SK-N-MC (cell line): ENCODE results near the gene ANTXR1.

Source experiments
- DNase-seq: peaks from one replicate; pipeline ENCODE4 v3.0.0-alpha.2; 2011; ENCODE audit warnings: low read depth, low spot score
- H3K27ac ChIP-seq: fragments of 200-600 bp; sonication (generic); 2 replicates; pipeline ENCODE4 v1.5.1; 2016; ENCODE audit warnings: mixed run types
- H3K36me3 ChIP-seq: fragments of 200-600 bp; sonication (generic); 2 replicates; pipeline ENCODE4 v1.6.1; 2017; ENCODE audit warnings: antibody characterized with exemption, low read length, mixed read lengths; ENCODE audit not compliant: insufficient read depth
- H3K4me3 ChIP-seq: fragments of 200-600 bp; sonication (generic); 2 replicates; pipeline ENCODE4 v1.5.1; 2016
- H3K9ac ChIP-seq: fragments of 200-600 bp; sonication (generic); 2 replicates; pipeline ENCODE4 v1.8.0; 2017; ENCODE audit warnings: mixed run types, mixed read lengths; ENCODE audit not compliant: insufficient read length
- H3K9me3 ChIP-seq: fragments of 200-600 bp; sonication (generic); 2 replicates; pipeline ENCODE4 v1.6.1; 2017; ENCODE audit warnings: low read depth, mild to moderate bottlenecking, antibody characterized with exemption, low read length, moderate library complexity, mixed read lengths
- EZH2 ChIP-seq: fragments of 200-600 bp; sonication (generic); IDR thresholded peaks from one replicate; pipeline ENCODE4 v1.6.1; 2017; ENCODE audit warnings: antibody characterized with exemption
- FOXP2 ChIP-seq: optimal IDR thresholded peaks from 2 replicates; pipeline ENCODE3; 2011; ENCODE audit warnings: mild to moderate bottlenecking, moderate library complexity; ENCODE audit not compliant: insufficient read depth; ENCODE audit errors: extremely low read length, control extremely low read depth
- POLR2AphosphoS5 ChIP-seq: IDR thresholded peaks from 2 replicates; pipeline ENCODE4 v1.6.1; 2012; ENCODE audit warnings: mild to moderate bottlenecking, low read depth, low read length, borderline replicate concordance

Gene ANTXR1

DNA sequence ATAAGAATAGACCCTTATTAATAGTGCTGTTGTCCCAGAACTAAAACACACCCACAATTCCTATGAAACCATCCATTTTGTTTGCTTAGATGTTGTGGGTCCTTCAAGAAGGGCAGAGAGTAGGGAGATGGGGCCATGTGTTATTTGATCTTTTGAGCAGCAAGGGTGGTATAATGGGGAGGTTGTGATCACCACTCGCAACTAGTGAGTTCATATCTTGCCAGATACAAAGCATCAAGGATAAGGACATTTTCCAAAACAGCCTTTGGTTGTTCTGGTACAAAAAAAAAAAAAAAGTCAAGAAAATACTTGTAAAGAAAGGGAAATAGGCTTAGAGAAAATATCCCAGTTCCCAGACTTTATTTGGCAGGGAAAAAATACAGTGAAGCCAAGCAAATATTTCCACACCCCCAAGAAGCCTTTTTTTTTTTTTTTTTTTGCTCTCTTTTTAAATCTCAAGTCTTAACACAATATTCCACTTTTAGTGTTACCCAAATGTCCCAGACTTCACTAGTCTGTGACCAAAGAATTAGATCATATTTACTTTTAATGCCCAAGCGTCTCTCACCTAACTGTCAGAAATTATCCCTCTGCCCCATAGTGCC, 54.1 kb downstream of the ANTXR1 start:
- H3K36me3 ChIP-seq = peaks cover 8% of the 10 kb centered on the region; the same call in 1 of the 2 replicates
- H3K27ac ChIP-seq = no peak overlapping the region
- no peak overlapping the region for H3K4me3 ChIP-seq
- no peak overlapping the region for H3K9ac ChIP-seq
- no peak for DNase-seq
- TF ChIP-seq FOXP2 (no peak), EZH2 (no peak), POLR2AphosphoS5 (no peak)
- H3K9me3 ChIP-seq = no peaks in the 10 kb centered on the region

- Histone ChIP-seq H3K4me3 (no peak overlapping the region), H3K36me3 (peaks cover 13% of the 10 kb centered on the region; the same call in 1 of the 2 replicates), H3K9ac (no peak overlapping the region), H3K27ac (no peak overlapping the region), H3K9me3 (no peaks in the 10 kb centered on the region)
- no peak for DNase-seq
- TF ChIP-seq EZH2 = no peak
- no peak for TF ChIP-seq POLR2AphosphoS5
- TF ChIP-seq FOXP2 = no peak
Observed at GRCh38 chr2:69067866-69068265, 54.9 kb downstream of the ANTXR1 start.

DNA sequence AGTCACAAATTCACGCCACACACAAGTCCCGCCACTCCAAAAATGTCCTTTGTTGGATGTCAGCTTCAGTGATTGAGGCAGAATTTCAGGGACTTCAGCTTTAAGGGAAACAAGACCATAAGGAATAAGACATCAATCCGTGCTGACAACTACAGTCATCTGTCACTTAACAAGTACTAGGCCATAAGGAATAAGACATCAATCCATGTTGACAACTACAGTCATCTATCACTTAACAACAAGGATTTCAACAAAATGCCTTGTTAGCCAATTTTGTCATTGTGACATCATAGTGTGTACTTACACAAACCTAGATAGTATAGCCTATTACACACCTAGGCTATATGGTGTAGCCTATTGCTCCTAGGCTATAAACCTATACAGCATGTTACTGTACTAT, 58.0 kb downstream of the ANTXR1 start:
- no peak overlapping the region for H3K4me3 ChIP-seq
- no peaks in the 10 kb centered on the region for H3K9me3 ChIP-seq
- no peak overlapping the region for H3K9ac ChIP-seq
- H3K36me3 ChIP-seq = peaks cover 18% of the 10 kb centered on the region; the same call in 1 of the 2 replicates
- H3K27ac ChIP-seq = no peak overlapping the region
- TF ChIP-seq POLR2AphosphoS5 = no peak
- no peak for TF ChIP-seq FOXP2
- no peak for TF ChIP-seq EZH2
- no peak for DNase-seq

DNA sequence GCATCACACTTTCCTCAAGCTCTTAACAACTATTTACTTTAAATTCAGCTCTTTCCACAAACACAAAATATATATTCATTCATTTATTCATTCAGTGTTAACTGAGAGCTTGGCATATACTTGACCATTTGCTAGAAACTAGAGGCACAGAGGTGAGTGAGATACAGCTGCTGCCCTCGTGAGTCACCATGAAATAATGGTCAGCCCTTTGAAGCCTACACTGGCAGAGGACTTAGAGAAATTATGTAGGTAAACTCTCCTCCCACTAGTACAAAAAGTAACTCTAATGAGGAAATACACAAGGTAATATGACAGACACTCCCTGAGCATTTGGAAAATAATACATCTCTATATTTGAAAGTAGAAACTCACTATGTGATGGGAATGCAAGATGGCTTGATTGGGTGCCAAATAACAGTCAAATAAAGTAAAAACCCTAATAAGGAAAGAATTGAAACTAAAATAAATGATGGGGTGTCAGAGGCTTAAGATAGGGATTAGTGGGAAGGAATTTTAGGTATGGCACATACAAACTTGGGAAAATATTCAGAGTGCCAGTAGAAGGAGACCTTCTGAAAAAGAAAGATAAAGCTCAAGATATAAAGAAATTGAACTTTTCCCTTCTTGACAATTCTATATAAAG, 61.1 kb downstream of the ANTXR1 start:
- Histone ChIP-seq H3K27ac (no peak overlapping the region), H3K9me3 (no peaks in the 10 kb centered on the region), H3K36me3 (peaks cover 41% of the 10 kb centered on the region; the same call in 1 of the 2 replicates), H3K4me3 (no peak overlapping the region), H3K9ac (no peak overlapping the region)
- DNase-seq = no peak
- TF ChIP-seq EZH2 (no peak), POLR2AphosphoS5 (no peak), FOXP2 (no peak)

DNA sequence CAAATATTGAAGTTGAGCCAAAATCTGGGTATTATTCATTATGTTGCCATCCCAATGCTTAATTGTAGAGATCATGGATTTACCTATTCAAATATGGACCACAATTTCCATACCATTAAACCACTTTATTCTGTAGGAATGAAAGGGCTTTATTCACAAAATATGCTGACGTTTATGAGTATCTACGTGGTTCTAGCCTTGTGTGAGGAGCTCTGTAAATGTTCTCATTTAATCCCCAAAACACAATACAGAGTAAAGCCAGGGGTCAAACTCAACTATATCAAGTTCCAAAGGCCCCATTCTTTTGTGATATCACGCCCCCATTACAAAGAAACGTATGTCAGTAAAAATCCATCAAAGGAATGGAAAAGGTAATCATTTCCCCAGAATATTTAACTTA, 61.9 kb downstream of the ANTXR1 start:
- Histone ChIP-seq H3K36me3 (peaks cover 41% of the 10 kb centered on the region; the same call in 1 of the 2 replicates), H3K9me3 (no peaks in the 10 kb centered on the region), H3K4me3 (no peak overlapping the region), H3K9ac (no peak overlapping the region), H3K27ac (no peak overlapping the region)
- no peak for DNase-seq
- TF ChIP-seq FOXP2 (no peak), POLR2AphosphoS5 (no peak), EZH2 (no peak)

DNA sequence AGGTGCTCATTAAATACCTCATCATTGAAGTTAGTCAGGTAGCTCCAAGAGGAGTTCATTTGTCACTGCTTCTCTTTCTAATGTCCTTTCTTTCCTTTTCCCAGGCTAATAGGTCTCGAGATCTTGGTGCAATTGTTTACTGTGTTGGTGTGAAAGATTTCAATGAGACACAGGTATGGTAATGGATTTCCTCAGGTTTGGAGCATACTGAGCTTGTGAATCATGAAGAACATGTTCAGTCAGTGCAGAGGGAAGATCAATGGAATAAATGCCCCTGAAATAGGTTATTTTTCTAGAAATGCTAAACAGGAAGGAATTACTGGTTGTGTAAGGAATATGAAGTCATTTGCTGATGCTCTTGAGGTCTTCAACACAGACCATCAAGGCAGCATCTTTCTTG, 62.5 kb downstream of the ANTXR1 start:
- Histone ChIP-seq H3K9me3 (no peaks in the 10 kb centered on the region), H3K4me3 (no peak overlapping the region), H3K27ac (no peak overlapping the region), H3K9ac (no peak overlapping the region), H3K36me3 (peaks cover 41% of the 10 kb centered on the region)
- no peak for TF ChIP-seq FOXP2
- no peak for TF ChIP-seq POLR2AphosphoS5
- TF ChIP-seq EZH2 = no peak
- no peak for DNase-seq

DNA sequence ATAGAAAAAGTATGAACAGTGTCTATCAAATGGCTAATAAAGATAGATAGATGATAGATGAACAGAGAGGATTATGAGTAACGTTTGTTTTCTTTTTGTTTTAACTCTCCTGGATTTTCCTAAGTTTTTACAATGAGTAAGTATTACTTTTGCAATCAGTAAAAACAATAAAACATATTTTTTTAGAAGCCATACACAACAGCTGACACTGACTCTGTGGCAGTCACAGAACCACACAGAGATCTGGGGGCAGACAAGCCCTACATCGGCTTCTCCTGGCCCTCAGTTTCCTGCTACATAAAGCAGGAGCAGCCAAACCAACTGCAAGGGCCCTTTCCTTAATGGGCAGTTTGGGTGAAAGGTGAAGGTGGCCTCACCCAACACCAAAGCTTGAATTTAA, 63.6 kb downstream of the ANTXR1 start:
- Histone ChIP-seq H3K9ac (no peak overlapping the region), H3K4me3 (no peak overlapping the region), H3K36me3 (peaks cover 37% of the 10 kb centered on the region), H3K9me3 (no peaks in the 10 kb centered on the region), H3K27ac (no peak overlapping the region)
- no peak for TF ChIP-seq POLR2AphosphoS5
- TF ChIP-seq FOXP2 = no peak
- TF ChIP-seq EZH2 = no peak
- DNase-seq = no peak

GRCh38 chr2:69077252-69077950, 64.4 kb downstream of the ANTXR1 start:
- H3K36me3 ChIP-seq = peaks cover 44% of the 10 kb centered on the region
- TF ChIP-seq EZH2 (no peak), POLR2AphosphoS5 (no peak)
- H3K27ac ChIP-seq = no peak overlapping the region
- no peak overlapping the region for H3K9ac ChIP-seq
- no peak overlapping the region for H3K4me3 ChIP-seq
- no peaks in the 10 kb centered on the region for H3K9me3 ChIP-seq
- DNase-seq = no peak

DNA sequence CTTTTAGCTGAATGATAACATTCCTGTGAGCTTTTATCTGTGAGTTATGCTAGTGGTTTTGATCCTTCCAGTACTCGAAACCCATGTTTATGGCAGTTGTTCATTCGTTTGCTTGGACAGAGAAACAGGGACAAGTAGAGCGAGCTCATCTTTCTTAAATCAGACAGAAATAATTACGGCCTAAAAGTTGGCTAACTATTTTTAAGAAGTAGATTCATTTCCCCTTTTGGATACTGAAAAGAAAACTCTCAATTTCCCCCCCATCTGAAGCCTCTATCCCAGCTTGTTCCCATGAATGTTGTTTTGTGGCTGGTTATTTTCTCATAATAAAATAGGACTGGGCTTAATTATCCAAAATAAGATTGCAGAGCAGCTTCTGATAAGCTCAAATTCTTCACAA, 67.1 kb downstream of the ANTXR1 start:
- H3K36me3 ChIP-seq = peaks cover 40% of the 10 kb centered on the region
- H3K27ac ChIP-seq = no peak overlapping the region; the same call in 1 of the 2 replicates
- TF ChIP-seq FOXP2 = no peak
- no peak for TF ChIP-seq EZH2
- no peak for TF ChIP-seq POLR2AphosphoS5
- no peak for DNase-seq
- no peak overlapping the region for H3K4me3 ChIP-seq
- H3K9ac ChIP-seq = no peak overlapping the region
- no peaks in the 10 kb centered on the region for H3K9me3 ChIP-seq
